Measurements from ENCODE around the gene HK1.

Gene HK1

DNA sequence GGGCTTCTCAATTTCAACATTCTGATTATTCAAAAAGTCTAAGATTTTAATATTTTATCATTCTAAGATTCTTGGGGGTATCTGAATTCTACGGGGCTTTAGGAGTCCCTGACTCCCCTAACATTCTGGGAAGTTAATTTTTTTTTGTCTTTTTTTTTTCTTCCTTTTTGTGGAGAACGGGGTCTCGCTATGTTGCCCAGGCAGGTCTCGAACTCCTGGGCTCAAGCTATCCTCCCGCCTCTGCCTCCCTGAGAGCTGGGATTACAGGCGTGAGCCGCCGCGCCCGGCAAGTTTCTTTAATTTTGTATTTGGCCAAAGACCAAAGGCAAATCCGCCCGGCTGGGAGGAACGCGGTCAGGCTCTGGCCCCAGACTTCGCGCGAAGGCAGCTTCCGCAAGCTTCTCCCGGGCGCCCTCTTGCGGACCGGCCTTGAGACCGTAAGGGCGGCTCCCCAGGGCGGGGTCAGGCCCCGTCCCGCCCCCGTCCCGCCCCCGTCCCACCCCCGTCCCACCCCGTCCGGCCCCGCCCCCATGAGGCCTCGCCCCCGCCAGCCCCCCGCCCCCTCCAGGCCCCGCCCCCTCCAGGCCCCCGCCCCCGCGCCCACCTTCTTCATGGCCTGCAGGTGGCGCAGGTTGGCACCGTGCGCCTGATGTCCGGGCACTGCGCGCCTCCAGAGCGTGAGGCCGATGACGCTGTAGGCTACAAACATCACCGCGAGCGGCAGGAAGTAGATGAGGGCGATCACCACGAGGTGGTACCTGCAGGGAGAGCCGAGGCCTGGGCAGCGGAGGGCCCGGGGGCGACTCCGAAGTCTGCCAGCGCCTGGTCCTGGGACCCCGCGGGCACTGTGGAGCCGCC lies 130.3 kb downstream of the HK1 start:
- H3K4me3 Mint-ChIP-seq = peak overlapping the region; percentile 59

DNA sequence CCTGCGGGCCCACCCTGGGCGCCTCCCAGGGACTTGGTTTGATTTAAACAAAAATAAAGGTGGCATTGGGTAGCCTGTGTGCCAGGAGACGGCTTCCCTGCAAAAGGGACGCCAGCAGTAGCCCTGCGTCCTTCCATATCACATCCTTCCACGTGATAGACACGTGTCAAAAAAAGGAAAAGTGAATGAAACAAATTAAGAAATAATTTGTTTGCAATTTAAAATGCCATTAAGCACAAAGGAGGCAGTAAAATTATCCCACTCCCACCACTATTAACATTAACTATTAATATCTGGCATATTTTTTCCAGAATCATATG lies 130.8 kb downstream of the HK1 start:
- Mint-ChIP-seq H3K4me1 (ENCODE audit: low read depth) (peaks cover 14% of the 10 kb centered on the region), H3K9me3 (no peaks in the 10 kb centered on the region), H3K27me3 (no peaks in the 10 kb centered on the region), H3K27ac (no peak overlapping the region), H3K4me3 (no peak overlapping the region), H3K36me3 (ENCODE audit: low read depth) (peaks cover 4% of the 10 kb centered on the region)

More for the DNA sequence above, 130.3 kb downstream of the HK1 start:
- peaks cover 8% of the 10 kb centered on the region for H3K36me3 Mint-ChIP-seq (ENCODE audit: low read depth)
- H3K4me1 Mint-ChIP-seq (ENCODE audit: low read depth) = peaks cover 14% of the 10 kb centered on the region
- H3K27me3 Mint-ChIP-seq = no peaks in the 10 kb centered on the region
- peak overlapping the region; percentile 40 for H3K27ac Mint-ChIP-seq
- no peaks in the 10 kb centered on the region for H3K9me3 Mint-ChIP-seq

DNA sequence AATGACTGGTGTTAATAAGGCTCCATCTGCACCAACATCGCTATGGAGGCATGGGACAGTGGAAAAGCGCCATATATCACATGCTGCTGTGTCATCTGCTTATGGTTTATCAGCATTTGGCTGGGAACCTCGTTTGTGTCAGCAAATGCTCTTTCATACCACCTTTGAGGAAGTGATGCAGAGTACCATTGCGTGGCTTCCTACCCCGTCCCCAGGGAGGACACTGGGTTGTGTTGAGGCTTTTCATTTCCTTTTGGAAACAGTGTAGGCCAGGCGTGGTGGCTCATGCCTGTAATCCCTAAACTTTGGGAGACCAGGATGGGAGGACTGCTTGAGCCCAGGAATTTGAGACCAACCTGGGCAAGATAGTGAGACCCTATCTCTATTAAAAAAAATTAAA lies 131.7 kb downstream of the HK1 start:
- no peaks in the 10 kb centered on the region for H3K9me3 Mint-ChIP-seq
- no peaks in the 10 kb centered on the region for H3K36me3 Mint-ChIP-seq (ENCODE audit: low read depth)
- H3K27ac Mint-ChIP-seq = no peak overlapping the region
- no peak overlapping the region for H3K4me3 Mint-ChIP-seq
- H3K4me1 Mint-ChIP-seq (ENCODE audit: low read depth) = peaks cover 14% of the 10 kb centered on the region
- H3K27me3 Mint-ChIP-seq = no peaks in the 10 kb centered on the region

- H3K27me3 Mint-ChIP-seq = no peaks in the 10 kb centered on the region
Observed at GRCh38 chr10:69410487-69410886, 132.2 kb downstream of the HK1 start.

DNA sequence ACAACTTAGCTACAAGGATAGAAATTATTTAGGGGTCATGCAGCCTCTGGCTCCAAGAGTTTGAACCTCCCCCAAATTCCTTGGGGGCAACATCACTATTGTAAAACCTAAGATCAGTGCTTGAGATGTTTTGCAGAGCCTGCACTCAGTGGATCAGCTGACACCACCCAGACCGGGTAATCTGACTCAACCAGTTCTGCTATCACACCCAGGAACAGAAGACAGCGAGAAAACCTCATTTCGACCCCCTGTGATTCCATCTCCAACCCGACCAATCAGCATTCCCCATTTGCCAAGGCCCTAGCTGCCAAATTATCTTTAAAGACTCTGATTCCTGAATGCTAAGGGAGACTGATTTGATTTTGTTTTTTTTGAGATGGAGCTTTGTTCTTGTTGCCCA lies 133.2 kb downstream of the HK1 start:
- peaks cover 14% of the 10 kb centered on the region for H3K4me1 Mint-ChIP-seq (ENCODE audit: low read depth)
- no peaks in the 10 kb centered on the region for H3K9me3 Mint-ChIP-seq
- H3K4me3 Mint-ChIP-seq = no peak overlapping the region
- no peaks in the 10 kb centered on the region for H3K36me3 Mint-ChIP-seq (ENCODE audit: low read depth)
- no peaks in the 10 kb centered on the region for H3K27me3 Mint-ChIP-seq
- peak overlapping the region; percentile 11 for H3K27ac Mint-ChIP-seq

More at GRCh38 chr10:69410487-69410886, 132.2 kb downstream of the HK1 start:
- Mint-ChIP-seq H3K9me3 (no peaks in the 10 kb centered on the region), H3K4me1 (ENCODE audit: low read depth) (peaks cover 14% of the 10 kb centered on the region), H3K27ac (no peak overlapping the region), H3K4me3 (no peak overlapping the region), H3K36me3 (ENCODE audit: low read depth) (no peaks in the 10 kb centered on the region)

DNA sequence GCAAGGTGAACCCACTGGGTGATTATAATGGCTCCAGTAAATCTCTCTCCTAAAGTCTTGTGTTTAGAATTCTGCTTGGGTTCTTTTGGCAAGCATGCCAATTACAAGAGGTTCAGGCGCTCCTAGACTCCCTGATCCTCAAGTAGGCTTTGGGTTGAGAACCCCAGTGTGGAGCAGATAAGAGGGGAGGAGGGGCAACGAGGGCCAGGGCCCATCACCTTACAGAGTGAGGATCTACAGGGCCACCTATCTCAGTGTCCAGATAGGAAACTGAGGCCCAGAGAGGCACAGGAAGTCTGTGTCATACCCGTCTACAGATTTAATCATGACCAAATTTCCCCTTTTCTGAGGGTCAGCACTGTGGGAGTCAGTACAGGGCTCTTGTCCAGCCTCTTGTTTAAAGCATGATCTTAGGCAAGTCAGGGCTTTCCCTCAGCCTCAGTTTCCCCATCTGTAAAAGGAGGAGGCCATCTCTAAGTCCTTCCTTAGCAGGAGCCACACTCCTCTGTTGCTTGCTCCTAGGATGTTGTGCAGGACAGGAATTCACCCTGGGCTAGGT lies 134.0 kb downstream of the HK1 start:
- no peak overlapping the region for H3K27ac Mint-ChIP-seq
- H3K4me1 Mint-ChIP-seq (ENCODE audit: low read depth) = peaks cover 14% of the 10 kb centered on the region

DNA sequence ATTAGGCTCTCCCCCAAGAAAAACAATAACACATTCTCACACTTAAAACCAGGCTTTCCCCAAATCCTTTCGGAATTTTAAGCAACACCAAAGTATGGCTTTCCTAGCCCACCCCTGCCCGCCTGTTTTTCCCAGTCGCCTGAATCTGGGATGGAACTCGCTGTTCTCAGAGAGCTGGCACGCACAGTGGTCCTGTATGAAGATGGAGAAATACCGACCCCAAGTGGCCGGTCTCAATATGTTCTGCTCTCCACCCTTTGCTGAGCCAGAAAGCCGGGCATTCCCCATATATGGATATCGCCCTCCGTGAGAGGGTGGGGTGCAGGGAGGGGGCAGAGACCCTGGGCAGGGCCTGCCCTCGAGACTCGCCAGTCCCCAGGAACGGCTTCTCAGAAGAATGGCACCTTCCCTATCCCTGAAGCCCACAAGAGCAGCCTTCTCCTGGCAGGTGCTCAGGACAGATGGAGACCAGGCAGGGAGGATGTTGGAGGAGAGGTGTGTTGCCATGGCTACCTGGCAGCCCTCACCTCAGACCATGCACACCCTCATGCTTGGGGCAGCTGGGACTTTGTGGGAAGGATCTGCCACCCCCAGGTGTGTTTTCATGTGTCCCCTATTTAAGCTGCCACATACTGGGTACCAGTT lies 135.0 kb downstream of the HK1 start:
- H3K27me3 Mint-ChIP-seq = no peaks in the 10 kb centered on the region
- no peaks in the 10 kb centered on the region for H3K9me3 Mint-ChIP-seq
- H3K4me1 Mint-ChIP-seq (ENCODE audit: low read depth) = peaks cover 8% of the 10 kb centered on the region
- no peaks in the 10 kb centered on the region for H3K36me3 Mint-ChIP-seq (ENCODE audit: low read depth)
- no peak overlapping the region for H3K27ac Mint-ChIP-seq
- no peak overlapping the region for H3K4me3 Mint-ChIP-seq

More for the DNA sequence above, 134.0 kb downstream of the HK1 start:
- no peak overlapping the region for H3K4me3 Mint-ChIP-seq
- no peaks in the 10 kb centered on the region for H3K36me3 Mint-ChIP-seq (ENCODE audit: low read depth)
- H3K27me3 Mint-ChIP-seq = no peaks in the 10 kb centered on the region
- no peaks in the 10 kb centered on the region for H3K9me3 Mint-ChIP-seq

DNA sequence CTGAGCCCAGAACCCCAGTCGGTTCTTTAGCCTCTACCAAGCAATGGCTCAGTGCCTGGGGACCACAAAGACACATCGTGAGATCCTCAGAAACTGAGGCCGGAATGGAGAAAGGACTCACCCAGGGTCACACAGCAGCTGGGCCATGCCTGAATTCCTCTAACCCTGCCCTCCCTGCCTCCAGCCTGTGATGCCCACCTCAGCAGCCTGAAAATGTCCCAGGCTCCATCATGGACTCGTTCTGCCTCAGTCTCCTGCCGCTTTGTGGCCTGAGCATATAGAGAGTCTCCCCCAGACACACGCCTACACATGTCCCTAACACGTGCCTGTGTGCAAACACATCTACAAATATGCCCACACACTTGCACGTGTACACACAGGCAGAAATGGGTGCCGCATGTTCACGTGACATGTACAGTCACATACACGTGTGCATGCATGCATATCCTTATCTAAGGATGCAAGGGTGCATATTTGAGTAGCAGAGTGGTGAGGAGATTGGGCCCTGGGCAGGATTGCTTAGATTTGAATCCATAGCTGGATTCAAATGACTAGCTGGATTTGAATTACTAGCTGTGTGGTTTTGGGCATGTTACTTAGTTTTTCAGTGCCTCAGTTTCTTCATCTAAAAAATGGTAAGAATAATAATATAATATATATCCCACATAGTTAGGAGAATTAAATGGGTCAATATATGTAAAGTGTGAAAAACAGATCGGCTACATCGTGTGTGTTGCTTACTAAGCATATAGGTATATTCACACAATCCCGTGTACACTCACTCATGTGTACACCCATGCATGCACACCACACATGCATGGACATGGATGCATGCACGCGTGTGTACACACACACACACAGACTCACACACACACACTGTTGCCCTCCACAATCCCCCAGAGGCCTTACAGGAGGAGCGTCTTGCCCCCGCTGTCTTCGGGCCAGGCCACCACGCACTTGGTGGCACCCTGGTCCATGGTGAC lies 136.0 kb downstream of the HK1 start:
- Mint-ChIP-seq H3K27me3 (no peaks in the 10 kb centered on the region), H3K4me3 (no peak overlapping the region), H3K36me3 (ENCODE audit: low read depth) (no peaks in the 10 kb centered on the region), H3K27ac (no peak overlapping the region), H3K4me1 (ENCODE audit: low read depth) (peaks cover 2% of the 10 kb centered on the region), H3K9me3 (no peaks in the 10 kb centered on the region)

DNA sequence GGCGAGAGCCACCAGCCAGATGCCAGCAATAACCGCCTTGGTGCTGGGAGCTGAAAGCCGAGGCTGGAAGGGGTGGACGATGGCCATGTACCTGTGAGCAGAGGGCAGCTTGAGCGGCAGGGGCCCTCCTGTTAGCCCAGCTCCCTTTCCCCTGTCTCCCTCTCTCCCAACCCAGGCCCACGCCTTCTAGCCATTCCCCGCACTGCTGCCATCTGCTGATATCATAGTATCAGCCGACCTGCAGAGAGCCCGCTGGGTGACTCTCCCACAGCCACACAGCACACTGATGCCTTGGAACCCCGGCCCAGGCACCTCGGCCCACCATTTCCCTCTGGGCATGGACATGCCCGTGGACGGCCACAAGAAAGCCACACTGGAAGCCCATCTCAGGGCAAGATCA lies 136.8 kb downstream of the HK1 start:
- Mint-ChIP-seq H3K4me3 (no peak overlapping the region), H3K27ac (no peak overlapping the region), H3K9me3 (no peaks in the 10 kb centered on the region), H3K4me1 (ENCODE audit: low read depth) (no peaks in the 10 kb centered on the region), H3K27me3 (no peaks in the 10 kb centered on the region), H3K36me3 (ENCODE audit: low read depth) (no peaks in the 10 kb centered on the region)

GRCh38 chr10:69415951-69416350 lies 137.7 kb downstream of the HK1 start:
- Mint-ChIP-seq H3K27me3 (no peaks in the 10 kb centered on the region), H3K4me3 (no peak overlapping the region), H3K27ac (no peak overlapping the region), H3K4me1 (ENCODE audit: low read depth) (no peaks in the 10 kb centered on the region), H3K36me3 (ENCODE audit: low read depth) (no peaks in the 10 kb centered on the region), H3K9me3 (no peaks in the 10 kb centered on the region)

- Mint-ChIP-seq H3K27me3 (no peaks in the 10 kb centered on the region), H3K27ac (no peak within 1 kb of the TSS), H3K4me1 (ENCODE audit: low read depth) (no peaks in the 10 kb centered on the region), H3K4me3 (no peak within 1 kb of the TSS), H3K36me3 (ENCODE audit: low read depth) (no peaks in the 10 kb centered on the region), H3K9me3 (no peaks in the 10 kb centered on the region)
Observed at GRCh38 chr10:69416695-69417094, 138.4 kb downstream of the HK1 start, which contains the start of gene TACR2. TACR2 (minus strand) TSS chr10:69416918; CDS start chr10:69416323, 595 bp downstream.

GRCh38 chr10:69417542-69417941 lies 139.2 kb downstream of the HK1 start:
- Mint-ChIP-seq H3K27me3 (no peaks in the 10 kb centered on the region), H3K9me3 (no peaks in the 10 kb centered on the region), H3K4me1 (ENCODE audit: low read depth) (no peaks in the 10 kb centered on the region), H3K27ac (no peak overlapping the region), H3K36me3 (ENCODE audit: low read depth) (no peaks in the 10 kb centered on the region), H3K4me3 (no peak overlapping the region)

GRCh38 chr10:69418052-69418752 lies 139.9 kb downstream of the HK1 start:
- Mint-ChIP-seq H3K9me3 (no peaks in the 10 kb centered on the region), H3K4me1 (ENCODE audit: low read depth) (no peaks in the 10 kb centered on the region), H3K4me3 (no peak overlapping the region), H3K27ac (no peak overlapping the region), H3K27me3 (no peaks in the 10 kb centered on the region), H3K36me3 (ENCODE audit: low read depth) (no peaks in the 10 kb centered on the region)

DNA sequence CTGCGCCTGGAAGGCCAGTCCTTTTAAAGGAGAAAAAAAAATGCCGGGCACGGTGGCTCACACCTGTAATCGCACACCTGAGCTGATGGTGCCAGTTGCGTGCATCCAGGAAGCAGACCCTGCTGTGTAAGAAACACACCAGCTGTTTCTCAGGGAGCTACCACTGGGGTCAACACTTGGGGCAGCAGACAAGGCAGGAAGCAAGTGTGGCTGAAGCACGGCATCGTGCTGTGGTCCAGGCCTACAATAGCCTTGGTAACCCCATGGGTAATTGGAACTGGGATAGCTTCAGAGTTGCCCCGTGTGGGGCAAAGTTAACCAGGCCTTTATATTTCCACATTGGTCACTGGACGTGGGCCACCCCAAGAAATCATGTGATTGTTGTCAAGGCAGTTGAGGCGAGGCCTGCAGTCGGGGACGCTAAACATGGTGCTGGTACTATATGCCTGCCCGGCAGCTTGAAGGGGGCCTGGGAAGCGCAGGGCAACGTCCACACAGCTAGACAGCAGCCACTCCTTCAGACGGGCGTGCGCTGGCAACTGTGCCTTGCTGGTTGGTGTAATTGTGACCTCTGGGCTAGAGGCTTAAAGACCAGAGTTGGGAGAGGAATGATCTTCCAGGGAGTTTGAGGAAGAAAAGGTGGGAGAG lies 140.9 kb downstream of the HK1 start:
- H3K36me3 Mint-ChIP-seq (ENCODE audit: low read depth) = no peaks in the 10 kb centered on the region
- H3K27me3 Mint-ChIP-seq = no peaks in the 10 kb centered on the region
- no peaks in the 10 kb centered on the region for H3K9me3 Mint-ChIP-seq
- peaks cover 7% of the 10 kb centered on the region for H3K4me1 Mint-ChIP-seq (ENCODE audit: low read depth)
- H3K4me3 Mint-ChIP-seq = no peak overlapping the region
- H3K27ac Mint-ChIP-seq = no peak overlapping the region
